OCI-LY7 (cell line): ENCODE measurements around the gene AGRN. TPM values are rescaled to one million over a fixed set of nuclear protein-coding genes. Genes with fewer than 3 reads are reported as not detected.
"Not testable (repeated sequence)": the region's sequence is repeated elsewhere in the genome, so short reads cannot be mapped to it uniquely, and the experiment has no call there.

Source experiments
- BruUV-seq: library from RNA; stranded (reverse); fragments of 400-500 nt; replicated peaks from 2 replicates; lab custom pipeline; 2021; lab: Mats Ljungman, UMichigan
- CTCF ChIA-PET: fragments of 300-600 bp; sonication (Branson Sonifier 250); formaldehyde crosslinking; loops from one replicate; lab custom pipeline; 2022; ENCODE audit warnings: antibody characterized with exemption; ENCODE audit not compliant: unreplicated experiment; lab: Charles Lee
- POLR2A ChIA-PET: fragments of 300-600 bp; sonication (Branson Sonifier 250); formaldehyde crosslinking; loops from one replicate; lab custom pipeline; 2022; ENCODE audit warnings: antibody characterized with exemption; lab: Charles Lee
- DNase-seq: peaks from one replicate; pipeline ENCODE4 v3.0.0-alpha.2; 2015; ENCODE audit warnings: low spot score
- H2AFZ ChIP-seq: fragments of 200-600 bp; sonication (generic), shearing (Covaris generic); 2 replicates; pipeline ENCODE4 v1.6.1; 2014; ENCODE audit warnings: mild to moderate bottlenecking, antibody characterized with exemption, low read length, moderate library complexity
- H3K27ac ChIP-seq: fragments of 200-600 bp; sonication (generic); 2 replicates; pipeline ENCODE4 v1.5.1; 2014; ENCODE audit warnings: mixed run types, low read depth, mild to moderate bottlenecking, moderate library complexity, low read length, inconsistent platforms; ENCODE audit not compliant: poor library complexity, severe bottlenecking
- H3K36me3 ChIP-seq: fragments of 200-600 bp; sonication (generic); 2 replicates; pipeline ENCODE4 v1.6.1; 2014; ENCODE audit warnings: mild to moderate bottlenecking, antibody characterized with exemption, low read length, moderate library complexity, mixed read lengths; ENCODE audit not compliant: insufficient read depth
- H3K4me1 ChIP-seq: fragments of 200-600 bp; sonication (generic); 2 replicates; pipeline ENCODE4 v1.5.1; 2014; ENCODE audit warnings: mild to moderate bottlenecking, low read length; ENCODE audit not compliant: insufficient read depth, poor library complexity, severe bottlenecking
- H3K4me2 ChIP-seq: fragments of 200-600 bp; sonication (generic); 2 replicates; pipeline ENCODE4 v1.6.1; 2014; ENCODE audit warnings: mild to moderate bottlenecking, low read length
- H3K4me3 ChIP-seq: fragments of 200-600 bp; sonication (generic); 2 replicates; pipeline ENCODE4 v1.5.1; 2014; ENCODE audit warnings: mild to moderate bottlenecking, low read depth, low read length; ENCODE audit not compliant: poor library complexity, severe bottlenecking
- H3K79me2 ChIP-seq: fragments of 200-600 bp; sonication (generic); 2 replicates; pipeline ENCODE4 v1.6.1; 2016; ENCODE audit warnings: low read depth, mild to moderate bottlenecking, low read length, moderate library complexity, mixed read lengths; ENCODE audit not compliant: insufficient read depth
- H3K9me2 ChIP-seq: fragments of 200-600 bp; sonication (generic); 2 replicates; pipeline ENCODE4 v1.6.1; 2016; ENCODE audit warnings: mild to moderate bottlenecking, low read length, mixed read lengths; ENCODE audit not compliant: insufficient read depth
- H3K9me3 ChIP-seq: fragments of 200-600 bp; sonication (generic); 2 replicates; pipeline ENCODE4 v1.6.1; 2014; ENCODE audit warnings: mild to moderate bottlenecking, mixed run types, low read length, mixed read lengths
- H4K20me1 ChIP-seq: fragments of 200-600 bp; sonication (generic); 2 replicates; pipeline ENCODE4 v1.6.1; 2014; ENCODE audit warnings: mild to moderate bottlenecking, antibody characterized with exemption, low read length, moderate library complexity, mixed read lengths; ENCODE audit not compliant: insufficient read depth
- EZH2phosphoT487 ChIP-seq: fragments of 200-600 bp; sonication (generic); IDR thresholded peaks from 2 replicates; pipeline ENCODE4 v1.6.1; 2018; ENCODE audit warnings: low read depth, borderline replicate concordance, mild to moderate bottlenecking, mixed run types, antibody characterized with exemption, low read length, moderate library complexity, mixed read lengths
- intact Hi-C: fragments of 100-400 bp; cut with micrococcal nuclease; formaldehyde crosslinking; loops from one replicate; pipeline ENCODE4 v1.10.0; 2022; ENCODE audit not compliant: unreplicated experiment
- total RNA-seq, 2 experiments: library from RNA; depleted of rRNA in 1 of 2; stranded (reverse); fragments of >200 nt in 1 of 2; shearing (Covaris generic) in 1 of 2; gene quantifications; 2 replicates each; pipeline ENCODE4 v1.2.3, GENCODE V29; 2014 to 2022
- TF ChIP-seq, protein P1 (sequence below): fragments of 200-600 bp; sonication (generic); conservative IDR thresholded peaks from 2 replicates; pipeline ENCODE4 v1.5.1; 2014; ENCODE audit warnings: mild to moderate bottlenecking, antibody characterized with exemption, low read length, moderate library complexity, mixed read lengths

The AGRN gene
- total RNA-seq, 2 experiments from 2014 or later: 2.7 to 9.1 TPM

DNA sequence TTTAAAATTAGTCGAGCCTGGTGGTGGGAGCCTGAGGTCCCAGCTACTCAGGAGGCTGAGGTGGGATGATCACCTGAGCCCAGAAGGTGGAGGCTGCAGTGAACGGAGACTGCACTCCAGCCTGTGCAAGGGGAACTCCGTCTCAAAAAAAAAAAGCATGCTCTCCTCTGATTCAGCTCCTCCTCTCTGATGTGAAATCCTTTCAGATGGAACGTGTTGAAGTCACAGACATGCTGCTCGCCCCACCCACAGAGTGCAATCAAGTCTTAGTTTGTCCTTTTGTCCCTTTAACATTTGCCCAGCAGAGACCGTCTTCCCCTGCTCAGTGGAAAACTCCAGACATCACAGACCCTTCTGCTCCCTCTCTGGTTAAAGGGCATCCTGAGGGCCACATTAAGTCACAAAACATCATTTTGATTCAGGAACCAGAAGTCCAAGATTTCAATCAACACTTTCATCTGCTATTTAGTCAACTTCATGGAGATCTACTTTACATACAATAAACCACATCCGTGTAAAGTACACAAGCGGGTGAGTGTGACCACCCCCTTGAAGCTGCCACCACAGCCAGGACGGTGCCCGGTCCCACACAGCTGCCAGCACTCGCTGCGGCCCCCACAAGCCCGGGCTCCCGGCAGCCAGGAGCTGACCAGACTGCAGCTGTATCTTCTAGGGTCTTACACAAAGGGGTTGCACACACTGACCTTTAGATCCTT is 73.1 kb downstream of the AGRN start:
- no peak overlapping the region for H3K4me3 ChIP-seq
- H4K20me1 ChIP-seq: no peaks in the 10 kb centered on the region
- no peak overlapping the region for H3K27ac ChIP-seq
- H3K4me1 ChIP-seq: peaks cover 6% of the 10 kb centered on the region
- H2AFZ ChIP-seq: no peak overlapping the region
- no peaks in the 10 kb centered on the region for H3K79me2 ChIP-seq
- POLR2A ChIA-PET: no interaction called here
- H3K4me2 ChIP-seq: no peak overlapping the region
- H3K9me3 ChIP-seq: no peaks in the 10 kb centered on the region
- CTCF ChIA-PET: no interaction called here
- no TSS peak for BruUV-seq
- no peaks in the 10 kb centered on the region for H3K36me3 ChIP-seq
- H3K9me2 ChIP-seq: no peaks in the 10 kb centered on the region
- TF ChIP-seq, protein P1, sequence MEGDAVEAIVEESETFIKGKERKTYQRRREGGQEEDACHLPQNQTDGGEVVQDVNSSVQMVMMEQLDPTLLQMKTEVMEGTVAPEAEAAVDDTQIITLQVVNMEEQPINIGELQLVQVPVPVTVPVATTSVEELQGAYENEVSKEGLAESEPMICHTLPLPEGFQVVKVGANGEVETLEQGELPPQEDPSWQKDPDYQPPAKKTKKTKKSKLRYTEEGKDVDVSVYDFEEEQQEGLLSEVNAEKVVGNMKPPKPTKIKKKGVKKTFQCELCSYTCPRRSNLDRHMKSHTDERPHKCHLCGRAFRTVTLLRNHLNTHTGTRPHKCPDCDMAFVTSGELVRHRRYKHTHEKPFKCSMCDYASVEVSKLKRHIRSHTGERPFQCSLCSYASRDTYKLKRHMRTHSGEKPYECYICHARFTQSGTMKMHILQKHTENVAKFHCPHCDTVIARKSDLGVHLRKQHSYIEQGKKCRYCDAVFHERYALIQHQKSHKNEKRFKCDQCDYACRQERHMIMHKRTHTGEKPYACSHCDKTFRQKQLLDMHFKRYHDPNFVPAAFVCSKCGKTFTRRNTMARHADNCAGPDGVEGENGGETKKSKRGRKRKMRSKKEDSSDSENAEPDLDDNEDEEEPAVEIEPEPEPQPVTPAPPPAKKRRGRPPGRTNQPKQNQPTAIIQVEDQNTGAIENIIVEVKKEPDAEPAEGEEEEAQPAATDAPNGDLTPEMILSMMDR: no peak
- no peak for TF ChIP-seq EZH2phosphoT487
- intact Hi-C loops: no loop called here
- DNase-seq: no peak

GRCh38 chr1:1093610-1093943 is 73.7 kb downstream of the AGRN start:
- BruUV-seq: no TSS peak
- H3K79me2 ChIP-seq: no peaks in the 10 kb centered on the region
- no peak overlapping the region for H3K4me3 ChIP-seq
- H3K9me3 ChIP-seq: no peaks in the 10 kb centered on the region
- H3K36me3 ChIP-seq: no peaks in the 10 kb centered on the region
- no peaks in the 10 kb centered on the region for H3K9me2 ChIP-seq
- ChIA-PET POLR2A (no interaction called here), CTCF (no interaction called here)
- no peak for TF ChIP-seq EZH2phosphoT487
- TF ChIP-seq, protein P1: no peak
- no peak for DNase-seq
- no peak overlapping the region for H3K27ac ChIP-seq
- no peak overlapping the region for H2AFZ ChIP-seq
- H4K20me1 ChIP-seq: no peaks in the 10 kb centered on the region
- H3K4me1 ChIP-seq: peaks cover 6% of the 10 kb centered on the region
- H3K4me2 ChIP-seq: no peak overlapping the region
- intact Hi-C loops: no loop called here

- POLR2A ChIA-PET: interaction anchor here (0.5 to 0.7 kb wide), 3 partner anchors 9 to 518 kb away, joined by 3 to 4 read pairs (median 3); no protein-coding TSS in a partner anchor
- Histone ChIP-seq H3K4me3 (no peak overlapping the region), H3K4me1 (peaks cover 6% of the 10 kb centered on the region), H3K9me3 (no peaks in the 10 kb centered on the region), H3K27ac (no peak overlapping the region), H4K20me1 (no peaks in the 10 kb centered on the region), H3K4me2 (no peak overlapping the region), H2AFZ (no peak overlapping the region), H3K9me2 (no peaks in the 10 kb centered on the region), H3K79me2 (no peaks in the 10 kb centered on the region), H3K36me3 (no peaks in the 10 kb centered on the region)
- intact Hi-C loops: no loop called here
- no peak for DNase-seq
- no peak for TF ChIP-seq EZH2phosphoT487
- TF ChIP-seq, protein P1: no peak
- CTCF ChIA-PET: no interaction called here
- BruUV-seq: no TSS peak
Measured at GRCh38 chr1:1094981-1095380, 75.1 kb downstream of the AGRN start.

GRCh38 chr1:1096136-1096535 is 76.2 kb downstream of the AGRN start:
- H2AFZ ChIP-seq, H3K9me3 ChIP-seq, CTCF ChIA-PET, POLR2A ChIA-PET, intact Hi-C loops, H3K36me3 ChIP-seq, H3K4me3 ChIP-seq, H3K79me2 ChIP-seq, H4K20me1 ChIP-seq, BruUV-seq, H3K4me1 ChIP-seq, H3K9me2 ChIP-seq, H3K4me2 ChIP-seq, DNase-seq, H3K27ac ChIP-seq: not testable (repeated sequence)
